ENCODE results near the gene PGP. TPM values are rescaled to one million over a fixed set of nuclear protein-coding genes. Genes with fewer than 3 reads are reported as not detected.
A peak's percentile ranks its signal among the peaks of the same experiment; 100 is the strongest.
"Not testable (repeated sequence)": the region's sequence is repeated elsewhere in the genome, so short reads cannot be mapped to it uniquely, and the experiment has no call there.

Gene PGP
- total and polyA plus RNA-seq, 2 experiments from 2014 or later, result 43.2 to 57.9 TPM

DNA sequence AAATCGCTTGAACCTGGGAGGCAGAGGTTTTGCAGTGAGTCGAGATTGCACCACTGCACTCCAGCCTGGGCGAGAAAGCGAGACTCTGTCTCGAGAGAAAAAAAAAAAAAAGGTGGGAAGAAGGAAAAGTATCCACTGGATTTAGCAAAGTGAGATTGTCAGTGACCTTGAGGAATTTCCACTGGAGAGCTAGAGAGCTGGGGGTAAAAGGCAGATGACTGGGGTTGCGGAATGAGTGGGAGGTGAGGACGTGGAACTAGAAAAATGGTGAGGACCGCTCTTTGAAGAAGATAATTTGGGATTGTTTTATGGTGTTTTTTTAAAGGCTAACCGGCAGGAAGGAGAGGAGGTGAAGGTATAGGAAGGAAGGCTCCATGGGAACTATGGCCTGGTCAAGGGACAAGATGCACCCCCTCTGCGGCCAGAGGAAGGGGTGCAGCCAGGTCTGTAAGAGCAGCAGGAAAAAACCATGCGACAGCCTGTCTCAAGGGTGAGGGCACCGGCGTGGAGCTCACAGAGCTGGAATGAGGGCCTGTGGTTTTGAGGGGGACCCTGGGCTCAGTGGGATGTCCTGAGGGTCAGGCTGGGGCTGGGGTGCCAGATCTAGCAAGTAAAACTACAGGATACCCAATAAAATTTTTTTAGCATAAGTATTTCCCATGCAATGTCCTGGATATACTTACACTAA, 10.1 kb downstream of the PGP start:
- Histone ChIP-seq H3K4me1 (ENCODE audit: low read depth) (peaks cover 4% of the 10 kb centered on the region), H3K27me3 (peaks cover 8% of the 10 kb centered on the region), H3K4me3 (peak overlapping the region; percentile 75), H3K36me3 (peaks cover 4% of the 10 kb centered on the region), H3K27ac (peak overlapping the region; percentile 96), H3K9me3 (ENCODE audit: low read depth) (no peaks in the 10 kb centered on the region)
- no peak for DNase-seq (ENCODE audit: low read depth in 1 of 2, low spot score in 1 of 2)
- TF ChIP-seq CTCF (IDR thresholded peaks at IDR 0.05; ENCODE audit: low read depth, low read length), result no peak

DNA sequence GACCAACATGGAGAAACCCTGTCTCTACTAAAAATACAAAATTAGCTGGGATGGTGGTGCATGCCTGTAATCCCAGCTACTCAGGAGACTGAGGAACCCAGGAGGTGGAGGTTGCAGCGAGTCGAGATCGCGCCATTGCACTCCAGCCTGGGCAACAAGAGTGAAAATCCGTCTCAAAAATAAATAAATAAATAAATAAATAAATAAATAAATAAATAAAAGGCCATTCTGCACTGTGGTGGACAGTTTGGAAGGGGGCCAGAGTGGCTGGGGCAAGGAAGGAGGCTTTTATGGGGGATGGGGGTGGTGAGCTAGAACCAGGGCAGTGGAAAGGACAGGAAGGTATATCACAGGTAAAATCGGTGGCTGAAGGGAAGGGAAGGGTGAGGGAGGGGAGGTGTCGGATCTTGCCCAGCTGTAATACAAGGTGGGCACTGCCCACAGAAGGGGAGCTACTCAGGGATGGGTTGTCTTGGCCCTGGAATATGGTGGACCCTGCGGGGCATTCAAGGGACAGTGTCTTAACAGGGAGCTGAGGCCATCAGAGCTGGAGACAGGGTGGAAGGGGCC, 11.4 kb downstream of the PGP start:
- H3K4me1 ChIP-seq (ENCODE audit: low read depth); H3K9me3 ChIP-seq (ENCODE audit: low read depth); H3K27ac ChIP-seq; H3K4me3 ChIP-seq; DNase-seq (ENCODE audit: low read depth in 1 of 2, low spot score in 1 of 2); H3K36me3 ChIP-seq: not testable (repeated sequence)
- peaks cover 20% of the 10 kb centered on the region for H3K27me3 ChIP-seq

- Histone ChIP-seq H3K4me1 (ENCODE audit: low read depth) (peaks cover 1% of the 10 kb centered on the region), H3K4me3 (no peak overlapping the region), H3K9me3 (ENCODE audit: low read depth) (no peaks in the 10 kb centered on the region), H3K36me3 (no peaks in the 10 kb centered on the region), H3K27ac (no peak overlapping the region), H3K27me3 (peaks cover 29% of the 10 kb centered on the region)
- no peak for TF ChIP-seq CTCF (IDR thresholded peaks at IDR 0.05; ENCODE audit: low read depth, low read length)
- no peak for DNase-seq (ENCODE audit: low read depth in 1 of 2, low spot score in 1 of 2)
Observed at GRCh38 chr16:2200313-2200712, 14.3 kb downstream of the PGP start.

DNA sequence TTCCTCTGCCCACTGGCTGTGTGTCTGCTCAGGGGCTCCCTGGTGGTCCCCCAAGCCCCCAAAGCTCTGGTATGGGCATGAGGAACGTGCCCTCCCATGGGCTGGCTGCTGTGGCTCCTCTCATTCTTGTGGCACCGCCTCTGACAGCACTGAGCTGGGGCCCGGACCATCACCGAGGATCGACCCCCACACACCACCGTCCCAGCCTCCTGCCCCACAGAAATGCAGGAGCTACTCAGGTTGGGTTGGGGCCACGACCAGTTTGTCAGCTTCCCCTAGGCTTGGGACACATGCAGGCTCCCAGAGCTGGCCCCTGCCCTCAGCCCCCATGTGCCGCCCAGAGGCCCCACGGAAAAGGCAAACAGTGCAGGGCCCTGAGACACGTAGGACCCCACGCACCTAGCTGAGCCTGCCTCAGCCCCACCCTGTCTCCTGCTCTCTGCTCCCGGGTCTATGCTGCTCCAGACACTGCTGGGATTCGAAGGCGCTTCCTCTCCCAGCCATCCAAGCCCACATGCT, 15.0 kb downstream of the PGP start:
- DNase-seq (ENCODE audit: low read depth in 1 of 2, low spot score in 1 of 2), result no peak
- Histone ChIP-seq H3K4me1 (ENCODE audit: low read depth) (peaks cover 5% of the 10 kb centered on the region), H3K27me3 (peaks cover 29% of the 10 kb centered on the region), H3K36me3 (no peaks in the 10 kb centered on the region), H3K9me3 (ENCODE audit: low read depth) (no peaks in the 10 kb centered on the region), H3K27ac (no peak overlapping the region), H3K4me3 (no peak overlapping the region)
- no peak for TF ChIP-seq CTCF (IDR thresholded peaks at IDR 0.05; ENCODE audit: low read depth, low read length)

DNA sequence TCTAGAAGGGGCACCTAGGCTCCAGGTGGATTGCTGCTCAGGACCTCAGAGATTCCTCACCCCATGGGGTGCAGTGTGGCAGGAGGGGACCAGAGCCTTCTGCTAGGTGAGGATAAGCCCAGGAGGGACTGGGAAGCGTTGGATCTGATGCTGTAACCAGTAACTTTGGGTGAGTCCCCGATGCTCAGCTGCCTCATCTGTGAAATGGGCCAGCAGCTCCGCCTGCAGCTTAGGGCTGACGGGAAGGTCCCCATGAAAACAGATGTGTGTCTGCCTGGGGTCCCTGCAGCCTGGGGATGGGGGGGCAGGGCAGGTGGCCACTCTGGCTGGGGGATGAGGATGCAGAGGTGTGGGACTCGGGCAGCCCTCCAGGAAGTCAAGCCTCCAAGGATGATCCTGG, 15.5 kb downstream of the PGP start:
- DNase-seq (ENCODE audit: low read depth in 1 of 2, low spot score in 1 of 2), result no peak
- H3K4me3 ChIP-seq, result no peak overlapping the region
- no peaks in the 10 kb centered on the region for H3K36me3 ChIP-seq
- no peak overlapping the region for H3K27ac ChIP-seq
- peaks cover 5% of the 10 kb centered on the region for H3K4me1 ChIP-seq (ENCODE audit: low read depth)
- no peaks in the 10 kb centered on the region for H3K9me3 ChIP-seq (ENCODE audit: low read depth)
- no peak for TF ChIP-seq CTCF (IDR thresholded peaks at IDR 0.05; ENCODE audit: low read depth, low read length)
- H3K27me3 ChIP-seq, result peaks cover 29% of the 10 kb centered on the region

DNA sequence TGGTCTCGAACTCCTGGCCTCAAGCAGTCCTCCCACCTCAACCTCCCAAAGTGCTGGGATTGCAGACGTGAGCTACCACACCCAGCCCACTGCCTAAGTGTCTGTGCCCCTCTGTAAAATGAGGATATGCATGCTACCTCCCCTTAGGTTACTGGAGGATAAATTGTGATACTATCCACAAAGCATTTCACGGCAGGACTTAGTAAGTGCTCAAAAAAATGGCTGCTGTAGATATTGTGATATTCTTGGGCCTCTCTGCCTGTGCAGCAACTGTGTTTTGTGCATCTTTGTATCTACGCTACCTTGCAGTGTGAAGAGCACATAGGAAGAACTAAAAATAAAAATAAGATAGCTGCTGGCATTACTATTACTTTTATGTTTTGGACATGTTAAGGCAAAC, 16.4 kb downstream of the PGP start:
- TF ChIP-seq CTCF (IDR thresholded peaks at IDR 0.05; ENCODE audit: low read depth, low read length), result no peak
- DNase-seq (ENCODE audit: low read depth in 1 of 2, low spot score in 1 of 2), result no peak
- Histone ChIP-seq H3K4me1 (ENCODE audit: low read depth) (peaks cover 5% of the 10 kb centered on the region), H3K27me3 (peaks cover 29% of the 10 kb centered on the region), H3K36me3 (no peaks in the 10 kb centered on the region), H3K27ac (no peak overlapping the region), H3K9me3 (ENCODE audit: low read depth) (no peaks in the 10 kb centered on the region), H3K4me3 (no peak overlapping the region)

All from cardiac muscle cell (in vitro differentiated cells and primary cell).